ENCODE results near the gene PRKACA.
"Not testable (repeated sequence)": the region's sequence is repeated elsewhere in the genome, so short reads cannot be mapped to it uniquely, and the experiment has no call there.

PRKACA gene

GRCh38 chr19:14055396-14055795 lies 62.2 kb downstream of the PRKACA start:
- no peak for DNase-seq (ENCODE audit: extremely low read depth, low read depth)
- no peak for TF ChIP-seq CTCF (IDR thresholded peaks at IDR 0.05; ENCODE audit: low read depth, low read length)

GRCh38 chr19:14054721-14055120 lies 62.8 kb downstream of the PRKACA start:
- DNase-seq (ENCODE audit: extremely low read depth, low read depth), result no peak
- no peak for TF ChIP-seq CTCF (IDR thresholded peaks at IDR 0.05; ENCODE audit: low read depth, low read length)

GRCh38 chr19:14054099-14054498 lies 63.5 kb downstream of the PRKACA start:
- TF ChIP-seq CTCF (IDR thresholded peaks at IDR 0.05; ENCODE audit: low read depth, low read length), result no peak
- DNase-seq (ENCODE audit: extremely low read depth, low read depth), result no peak

- DNase-seq (ENCODE audit: extremely low read depth, low read depth), result no peak
- no peak for TF ChIP-seq CTCF (IDR thresholded peaks at IDR 0.05; ENCODE audit: low read depth, low read length)
Measured at GRCh38 chr19:14053500-14053899, 64.1 kb downstream of the PRKACA start.

GRCh38 chr19:14053032-14053431 lies 64.5 kb downstream of the PRKACA start:
- no peak for TF ChIP-seq CTCF (IDR thresholded peaks at IDR 0.05; ENCODE audit: low read depth, low read length)
- DNase-seq (ENCODE audit: extremely low read depth, low read depth), result no peak

GRCh38 chr19:14052470-14052869 lies 65.1 kb downstream of the PRKACA start:
- no peak for TF ChIP-seq CTCF (IDR thresholded peaks at IDR 0.05; ENCODE audit: low read depth, low read length)

GRCh38 chr19:14051980-14052379 lies 65.6 kb downstream of the PRKACA start:
- no peak for DNase-seq (ENCODE audit: extremely low read depth, low read depth)

More at GRCh38 chr19:14052470-14052869, 65.1 kb downstream of the PRKACA start:
- DNase-seq (ENCODE audit: extremely low read depth, low read depth), result no peak

GRCh38 chr19:14050961-14051360 lies 66.6 kb downstream of the PRKACA start:
- DNase-seq (ENCODE audit: extremely low read depth, low read depth), result not testable (repeated sequence)

More at GRCh38 chr19:14051980-14052379, 65.6 kb downstream of the PRKACA start:
- TF ChIP-seq CTCF (IDR thresholded peaks at IDR 0.05; ENCODE audit: low read depth, low read length), result no peak
